HL-60 (cell line): ENCODE data around the gene DHRS2.

Source experiments
- CTCF ChIP-seq: IDR thresholded peaks from one replicate; pipeline ENCODE4 v1.5.1; 2011; ENCODE audit warnings: low read length, control low read depth, inconsistent platforms; ENCODE audit not compliant: insufficient read depth
- GABPA ChIP-seq: IDR thresholded peaks from 2 replicates; pipeline ENCODE4 v1.6.1; 2012; ENCODE audit warnings: low read depth
- POLR2AphosphoS5 ChIP-seq: IDR thresholded peaks from 2 replicates; pipeline ENCODE4 v1.6.1; 2012; ENCODE audit warnings: low read depth

GRCh38 chr14:23589606-23590005 is 46.6 kb upstream of the DHRS2 start:
- no peak for TF ChIP-seq CTCF
- TF ChIP-seq POLR2AphosphoS5: no peak
- TF ChIP-seq GABPA: no peak
